Mucosa of descending colon (tissue), 3 donors: ENCODE data around the gene NATD1. TPM values are rescaled to one million over a fixed set of nuclear protein-coding genes. Genes with fewer than 3 reads are reported as not detected.
"Not testable (repeated sequence)": the region's sequence is repeated elsewhere in the genome, so short reads cannot be mapped to it uniquely, and the experiment has no call there.

ENCODE experiments used
- ATAC-seq: fragments of 200-7000 bp; cut with Tn5 transposase; one replicate; pipeline ENCODE4 v1.9.1; 2020; ENCODE audit warnings: mild to moderate bottlenecking, moderate library complexity
- DNase-seq, 3 donors: peaks; one replicate each; pipeline ENCODE4 v3.0.0-alpha.2; 2020
- H3K36me3 ChIP-seq: fragments of 200-600 bp; one replicate; pipeline ENCODE4 v1.8.0; 2021; ENCODE audit warnings: low read depth, mild to moderate bottlenecking
- H3K4me1 ChIP-seq: fragments of 200-600 bp; one replicate; pipeline ENCODE4 v1.8.0; 2021; ENCODE audit warnings: low read depth, mild to moderate bottlenecking
- H3K4me3 ChIP-seq: fragments of 200-600 bp; one replicate; pipeline ENCODE4 v1.8.0; 2021; ENCODE audit warnings: mild to moderate bottlenecking
- H3K9me3 ChIP-seq: fragments of 200-600 bp; one replicate; pipeline ENCODE4 v1.8.0; 2021; ENCODE audit warnings: mild to moderate bottlenecking
- intact Hi-C, 2 donors: fragments of 100-400 bp; cut with DNase I in 1 of 2; cut with micrococcal nuclease in 1 of 2; formaldehyde crosslinking; loops; one replicate each; pipeline versions ENCODE4 v1.11.0 to v1.11.1; 2022; cut with DNase I, micrococcal nuclease
- total RNA-seq, 3 donors: library from RNA; stranded (reverse); fragmentation: NEBNext Ultra II Directional in 2 of 3; extraction: Animal tissue kit (Norgen Biotek cat#: 25700) in 2 of 3; gene quantifications; one replicate each; pipeline versions ENCODE4 v1.2.1 to v1.2.4, GENCODE V29; 2021 to 2023
- TF ChIP-seq, protein P1 (sequence below): fragments of 200-600 bp; IDR thresholded peaks from one replicate; pipeline ENCODE4 v1.8.0; 2022; ENCODE audit warnings: antibody characterized with exemption, mild to moderate bottlenecking
- donor health status: DM: no; HTN: no; CAD: no; lungs with moderate emphysema.
- donor health status: DM: no; HTN: no; CAD: no.
- donor health status: DM: no; HTN: yes; CAD: no.

Gene NATD1
- total RNA-seq, 3 donors from 2014 or later = 3.9 to 11.1 (median 7.2) TPM

DNA sequence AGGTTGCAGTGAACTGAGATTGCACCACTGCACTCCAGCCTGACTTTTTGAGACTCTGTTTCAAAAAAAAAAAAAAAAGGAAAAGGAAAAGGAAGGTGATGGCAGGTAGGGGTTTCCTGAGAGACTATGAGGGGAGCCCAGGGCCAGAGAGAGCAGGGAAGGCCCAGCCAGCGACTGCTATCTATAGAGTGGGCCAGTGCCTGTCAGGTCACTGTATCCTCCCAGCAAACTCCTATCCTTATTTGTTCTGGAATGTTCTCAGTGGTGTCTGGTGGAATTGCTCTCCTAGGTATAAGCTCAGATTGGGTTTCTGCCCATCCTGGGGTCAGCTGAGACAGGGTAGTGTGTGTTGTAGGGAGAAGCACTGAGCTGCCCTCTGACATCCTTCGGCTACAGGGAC is 24.4 kb downstream of the NATD1 start:
- intact Hi-C loops = no loop called here
- H3K4me3 ChIP-seq = no peak overlapping the region

GRCh38 chr17:21228111-21228510 is 25.1 kb downstream of the NATD1 start:
- TF ChIP-seq, protein P1, sequence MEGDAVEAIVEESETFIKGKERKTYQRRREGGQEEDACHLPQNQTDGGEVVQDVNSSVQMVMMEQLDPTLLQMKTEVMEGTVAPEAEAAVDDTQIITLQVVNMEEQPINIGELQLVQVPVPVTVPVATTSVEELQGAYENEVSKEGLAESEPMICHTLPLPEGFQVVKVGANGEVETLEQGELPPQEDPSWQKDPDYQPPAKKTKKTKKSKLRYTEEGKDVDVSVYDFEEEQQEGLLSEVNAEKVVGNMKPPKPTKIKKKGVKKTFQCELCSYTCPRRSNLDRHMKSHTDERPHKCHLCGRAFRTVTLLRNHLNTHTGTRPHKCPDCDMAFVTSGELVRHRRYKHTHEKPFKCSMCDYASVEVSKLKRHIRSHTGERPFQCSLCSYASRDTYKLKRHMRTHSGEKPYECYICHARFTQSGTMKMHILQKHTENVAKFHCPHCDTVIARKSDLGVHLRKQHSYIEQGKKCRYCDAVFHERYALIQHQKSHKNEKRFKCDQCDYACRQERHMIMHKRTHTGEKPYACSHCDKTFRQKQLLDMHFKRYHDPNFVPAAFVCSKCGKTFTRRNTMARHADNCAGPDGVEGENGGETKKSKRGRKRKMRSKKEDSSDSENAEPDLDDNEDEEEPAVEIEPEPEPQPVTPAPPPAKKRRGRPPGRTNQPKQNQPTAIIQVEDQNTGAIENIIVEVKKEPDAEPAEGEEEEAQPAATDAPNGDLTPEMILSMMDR = no peak
- no peaks in the 10 kb centered on the region for H3K4me1 ChIP-seq
- intact Hi-C loops = no loop called here
- peak; percentile 23 for ATAC-seq
- H3K4me3 ChIP-seq = no peak overlapping the region
- no peaks in the 10 kb centered on the region for H3K9me3 ChIP-seq
- DNase-seq = no peak
- no peaks in the 10 kb centered on the region for H3K36me3 ChIP-seq

More for the DNA sequence above, 24.4 kb downstream of the NATD1 start:
- DNase-seq (no peak), ATAC-seq (no peak)
- Histone ChIP-seq H3K36me3 (no peaks in the 10 kb centered on the region), H3K4me1 (no peaks in the 10 kb centered on the region), H3K9me3 (no peaks in the 10 kb centered on the region)
- TF ChIP-seq, protein P1 = no peak

- H3K4me3 ChIP-seq, DNase-seq, ATAC-seq, intact Hi-C loops, H3K4me1 ChIP-seq, H3K36me3 ChIP-seq, H3K9me3 ChIP-seq: not testable (repeated sequence)
Observed at GRCh38 chr17:21227277-21227676, 25.9 kb downstream of the NATD1 start.

- TF ChIP-seq, protein P1 = no peak
- ATAC-seq = no peak
- no peaks in the 10 kb centered on the region for H3K9me3 ChIP-seq
- no peak overlapping the region for H3K4me3 ChIP-seq
- H3K36me3 ChIP-seq = no peaks in the 10 kb centered on the region
- peaks cover 7% of the 10 kb centered on the region for H3K4me1 ChIP-seq
- intact Hi-C loops = no loop called here
- DNase-seq = no peak
Observed at GRCh38 chr17:21223086-21223485, 30.1 kb downstream of the NATD1 start.

GRCh38 chr17:21218831-21219380 is 34.3 kb downstream of the NATD1 start:
- H3K36me3 ChIP-seq = no peaks in the 10 kb centered on the region
- H3K4me1 ChIP-seq = peaks cover 7% of the 10 kb centered on the region
- no peaks in the 10 kb centered on the region for H3K9me3 ChIP-seq
- TF ChIP-seq, protein P1 = no peak
- ATAC-seq = peak; percentile 39
- no peak overlapping the region for H3K4me3 ChIP-seq
- intact Hi-C loops = loop anchor here (10.0 kb wide), 1 partner anchor 94 kb away; the partner anchor contains the start of gene DHRS7B (in 2 of the 2)
- peak in 1 of 3 donors; percentile 53 for DNase-seq

DNA sequence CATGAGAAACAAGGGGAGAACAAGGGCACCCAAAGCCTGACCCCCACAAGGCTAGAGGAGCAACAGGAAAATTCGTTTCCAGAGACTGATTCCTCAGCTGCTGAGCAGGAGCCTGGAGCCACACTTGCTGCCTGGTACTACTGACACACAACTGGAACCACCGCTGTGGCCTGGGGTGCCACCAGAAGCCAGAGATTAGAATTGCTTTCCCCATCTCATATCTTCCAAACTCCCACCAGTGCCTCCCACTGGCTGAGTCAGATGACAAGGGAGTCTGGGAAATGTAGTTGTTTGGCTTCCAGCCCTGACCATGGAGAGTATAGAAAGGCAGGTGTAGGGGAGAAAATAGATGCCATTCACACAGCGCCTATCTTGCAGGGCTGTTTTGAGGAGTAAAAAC is 35.1 kb downstream of the NATD1 start:
- Histone ChIP-seq H3K4me3 (no peak overlapping the region), H3K9me3 (no peaks in the 10 kb centered on the region), H3K4me1 (peaks cover 7% of the 10 kb centered on the region), H3K36me3 (no peaks in the 10 kb centered on the region)
- DNase-seq (no peak), ATAC-seq (no peak)
- TF ChIP-seq, protein P1 = no peak
- intact Hi-C loops = loop anchor here (10.0 kb wide), 1 partner anchor 93 kb away; the partner anchor contains the start of gene DHRS7B (in 2 of the 2)
